Right ventricle myocardium inferior (tissue), 1 donor: Measurements from ENCODE around the gene KLC3. TPM values are rescaled to one million over a fixed set of nuclear protein-coding genes. Genes with fewer than 3 reads are reported as not detected.
"Not testable (repeated sequence)": the region's sequence is repeated elsewhere in the genome, so short reads cannot be mapped to it uniquely, and the experiment has no call there.

ENCODE experiments used
- ATAC-seq: fragments of 200-7000 bp; cut with Tn5 transposase; one replicate; pipeline ENCODE4 v1.9.1; 2020; ENCODE audit warnings: mild to moderate bottlenecking, moderate library complexity
- DNase-seq: peaks from one replicate; pipeline ENCODE4 v3.0.0; 2021; ENCODE audit errors: missing footprints
- intact Hi-C: fragments of 100-400 bp; cut with DNase I; formaldehyde crosslinking; loops from one replicate; pipeline ENCODE4 v1.11.0; 2022
- long read RNA-seq: library from polyadenylated mRNA; unstranded; transcript quantifications from one replicate; pipeline ENCODE4 v2.0.0, GENCODE V29; 2021
- total RNA-seq: library from RNA; stranded (reverse); fragmentation: NEBNext Ultra II Directional; extraction: Animal tissue kit (Norgen Biotek cat#: 25700); gene quantifications from one replicate; pipeline ENCODE4 v1.2.1, GENCODE V29; 2021
- donor health status: DM: no; HTN: yes; CAD: no; lungs with severe emphysema.

KLC3 gene
- not detected for total RNA-seq
- long read RNA-seq: 0 reads

DNA sequence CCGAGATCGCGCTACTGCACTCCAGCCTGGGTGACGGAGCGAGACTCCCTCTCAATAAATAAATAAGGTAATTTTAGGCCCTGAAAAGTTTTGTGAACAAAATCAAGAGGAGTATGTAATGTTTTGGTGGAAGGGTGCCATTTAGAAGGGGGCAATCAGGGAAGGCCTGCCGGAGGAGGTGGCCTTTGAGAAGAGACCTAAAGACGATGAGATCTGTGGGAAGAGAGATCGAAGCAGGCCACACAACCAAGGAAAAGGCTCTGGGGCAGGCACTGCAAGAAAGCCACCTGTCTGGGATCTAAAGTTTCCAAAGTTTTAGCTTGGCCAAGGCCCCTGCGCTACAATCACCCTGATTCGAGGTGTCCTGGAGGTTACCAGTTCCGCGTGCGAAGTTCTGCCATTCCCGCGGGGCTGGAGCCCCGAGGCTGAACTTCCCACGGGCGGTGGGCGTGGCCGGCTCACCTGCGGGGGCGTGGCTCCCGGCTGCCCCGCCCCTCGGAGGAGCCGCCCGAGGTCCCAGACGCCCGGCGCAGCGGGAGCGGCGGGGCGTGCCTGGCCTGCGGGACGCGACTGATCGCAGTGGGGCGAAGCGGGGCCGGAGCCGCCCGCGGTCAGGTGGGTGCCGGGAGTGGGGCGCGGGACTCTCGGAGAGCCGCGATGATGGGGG, at the start of gene KLC3:
Gene KLC3, plus strand, starts transcription at position 519 of the 667 bp plus-strand sequence. CDS start 4,792 bp downstream, outside the sequence.
- ATAC-seq (no peak), DNase-seq (no peak)
- intact Hi-C loops: loop anchor here (10.0 kb wide), 1 partner anchor 136 kb away; no protein-coding TSS in a partner anchor

DNA sequence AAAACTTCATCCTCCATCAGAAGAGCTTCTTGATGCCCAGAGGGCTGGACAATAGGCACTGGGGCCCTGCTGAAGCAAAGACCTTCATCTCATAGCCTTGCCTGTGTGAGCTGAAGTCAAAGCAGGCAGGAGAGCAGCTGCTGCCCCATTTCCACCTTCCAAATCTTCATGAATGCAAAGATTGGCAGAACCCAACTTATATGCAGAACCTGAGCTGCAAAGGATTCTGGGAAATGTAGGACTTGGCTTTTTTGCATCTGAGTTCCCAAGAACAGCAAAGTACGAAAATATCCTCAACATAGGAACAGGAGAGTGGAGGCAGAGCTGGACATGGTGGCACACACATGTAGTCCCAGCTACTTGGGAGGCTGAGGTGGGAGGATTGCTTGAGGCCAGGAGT, 48.7 kb upstream of the KLC3 start:
- DNase-seq (no peak), ATAC-seq (no peak)
- intact Hi-C loops: no loop called here

DNA sequence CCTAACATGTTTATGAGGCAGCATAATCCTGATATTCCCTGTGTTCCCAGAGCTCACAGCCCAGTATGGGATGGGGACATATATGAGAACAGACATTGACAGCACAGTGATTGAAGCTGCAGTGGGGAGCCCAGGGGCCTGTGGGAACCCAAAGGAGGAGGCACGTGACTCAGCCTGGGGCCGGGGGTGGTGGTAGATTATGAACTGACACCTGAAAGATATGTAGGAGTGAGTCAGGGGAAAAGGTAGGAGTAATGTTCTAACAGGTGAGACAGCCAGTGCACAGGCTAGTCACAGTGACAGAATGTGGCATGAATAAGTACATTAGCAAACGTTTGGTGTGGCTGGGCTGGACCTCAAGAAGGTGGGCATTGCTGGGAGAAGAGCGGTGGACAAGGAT, 46.9 kb upstream of the KLC3 start:
- intact Hi-C loops: no loop called here
- DNase-seq: no peak
- ATAC-seq: no peak

DNA sequence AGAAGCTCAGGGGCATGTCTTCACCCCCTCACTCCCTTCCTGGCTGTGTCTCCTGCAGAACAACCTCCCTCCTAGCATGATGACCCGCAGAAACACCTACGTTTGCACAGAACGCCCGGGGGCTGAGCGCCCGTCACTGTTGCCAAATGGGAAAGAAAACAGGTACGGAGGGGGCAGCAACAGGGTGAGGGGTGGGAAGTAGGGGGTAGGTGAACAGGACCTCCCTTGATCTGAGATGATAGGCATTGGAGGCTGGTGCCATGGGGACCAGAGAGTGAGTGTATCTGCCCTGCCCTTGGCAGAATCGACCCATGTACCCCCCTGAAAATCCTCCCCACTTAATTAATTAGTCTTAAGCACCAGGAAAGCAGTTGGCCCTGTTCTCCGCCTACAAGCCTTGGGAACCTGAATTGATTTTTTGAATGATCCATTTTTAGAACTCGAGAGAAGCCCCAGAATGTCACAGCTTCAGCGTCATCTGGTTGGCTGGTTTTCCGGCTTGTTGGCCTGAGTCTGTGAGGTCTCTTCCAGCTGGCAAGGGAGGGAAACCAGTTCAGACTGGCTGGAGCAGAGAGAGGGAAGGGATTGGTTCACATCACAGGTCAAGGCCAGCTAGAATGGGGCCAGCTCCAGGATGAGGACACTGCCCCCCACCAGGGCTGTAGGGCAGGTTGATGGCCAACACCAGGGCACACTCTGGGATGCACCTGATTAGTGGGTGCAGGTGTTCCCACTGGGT, 46.1 kb upstream of the KLC3 start:
- peak; percentile 79 for ATAC-seq
- peak; percentile 45 for DNase-seq
- intact Hi-C loops: no loop called here

DNA sequence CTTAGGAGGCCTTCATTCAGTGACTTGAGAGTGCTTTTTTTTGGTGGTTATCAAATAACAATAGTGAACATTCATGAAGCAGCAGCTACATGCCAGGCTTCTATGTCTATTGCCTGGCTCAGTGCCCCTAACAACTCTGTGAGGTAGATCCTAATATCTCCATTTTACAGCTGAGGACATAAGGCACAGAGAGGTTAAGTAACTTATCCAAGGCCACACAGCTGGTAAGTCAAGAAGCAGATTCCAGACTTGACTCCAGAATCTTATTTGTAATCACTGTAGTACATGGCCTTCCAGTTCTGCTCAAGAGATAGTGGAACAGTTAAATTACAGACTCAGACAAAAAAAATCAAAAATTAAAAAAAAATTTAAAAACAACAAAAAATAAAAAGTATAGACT, 44.7 kb upstream of the KLC3 start:
- DNase-seq (no peak), ATAC-seq (no peak)
- intact Hi-C loops: no loop called here

DNA sequence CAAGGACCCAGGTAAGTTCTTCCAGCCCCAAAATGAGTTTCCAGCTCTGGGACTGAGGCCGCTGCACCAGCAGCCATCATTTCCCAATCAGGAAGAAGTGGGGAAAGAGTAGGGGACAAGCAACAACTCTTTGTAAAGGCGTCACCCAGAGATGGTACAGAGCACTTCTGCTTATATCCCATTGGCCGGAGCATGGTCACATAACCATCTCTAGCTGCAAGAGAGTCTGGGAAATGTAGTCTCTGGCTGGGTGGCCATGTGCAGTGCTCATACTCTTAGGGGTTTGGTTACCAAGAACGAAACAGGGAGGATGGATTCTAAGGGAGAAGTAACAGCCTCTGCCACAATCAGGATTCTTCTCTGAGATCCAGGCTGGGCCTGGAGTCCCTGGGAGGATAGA, 44.2 kb upstream of the KLC3 start:
- ATAC-seq (no peak), DNase-seq (no peak)
- intact Hi-C loops: no loop called here

DNA sequence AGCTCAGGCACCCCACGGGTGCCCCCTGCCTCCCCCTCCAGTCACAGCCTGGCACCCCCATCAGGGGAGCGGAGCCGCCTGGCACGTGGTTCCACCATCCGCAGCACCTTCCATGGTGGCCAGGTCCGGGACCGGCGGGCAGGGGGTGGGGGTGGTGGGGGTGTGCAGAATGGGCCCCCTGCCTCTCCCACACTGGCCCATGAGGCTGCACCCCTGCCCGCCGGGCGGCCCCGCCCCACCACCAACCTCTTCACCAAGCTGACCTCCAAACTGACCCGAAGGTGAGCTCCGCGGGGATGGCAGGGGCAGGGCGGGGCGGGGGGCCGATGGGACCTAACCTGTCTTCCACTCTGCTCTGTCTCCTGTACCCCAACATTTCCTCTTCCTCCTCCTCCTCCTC, 42.9 kb upstream of the KLC3 start:
- no peak for ATAC-seq
- intact Hi-C loops: no loop called here

DNA sequence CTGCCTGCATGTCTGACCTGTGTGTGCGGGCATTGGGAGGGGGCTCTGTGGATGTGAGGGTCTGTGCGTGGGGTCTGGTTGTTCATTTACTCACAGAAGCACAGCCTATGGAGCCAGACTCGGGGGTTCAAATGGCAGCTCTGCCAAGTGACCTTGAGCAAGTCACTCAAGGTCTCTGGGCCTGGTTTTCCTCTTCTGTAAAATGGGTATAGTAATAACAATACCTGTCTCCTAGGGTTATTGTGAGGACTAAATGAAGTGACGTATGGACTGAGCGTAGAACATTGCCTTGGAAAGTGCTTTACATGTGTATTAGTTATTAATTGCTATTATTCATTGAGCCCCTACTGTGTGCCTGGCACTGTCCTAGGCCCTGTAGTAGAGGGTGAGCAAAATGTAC, 42.3 kb upstream of the KLC3 start:
- DNase-seq: no peak
- intact Hi-C loops: no loop called here
- no peak for ATAC-seq

More for the DNA sequence above, 42.9 kb upstream of the KLC3 start:
- DNase-seq: no peak

DNA sequence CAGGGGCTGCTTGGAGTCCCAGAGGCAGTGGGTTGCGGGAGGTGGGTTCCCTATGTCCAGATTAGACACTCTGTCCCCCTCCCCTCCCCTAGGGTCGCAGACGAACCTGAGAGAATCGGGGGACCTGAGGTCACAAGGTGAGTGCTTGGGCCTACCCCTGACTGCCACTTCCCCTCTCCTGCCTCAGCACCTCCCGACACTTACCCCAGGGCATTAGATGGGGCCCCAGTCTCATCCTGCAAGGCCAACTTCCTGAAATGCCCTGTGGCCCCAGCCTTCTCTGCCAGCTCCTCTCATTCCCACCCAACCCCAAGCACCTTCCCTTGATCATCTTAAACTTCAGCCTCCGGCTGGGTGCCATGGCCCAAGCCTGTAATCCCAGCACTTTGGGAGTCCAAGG, 40.8 kb upstream of the KLC3 start:
- no peak for DNase-seq
- ATAC-seq: no peak
- intact Hi-C loops: no loop called here

DNA sequence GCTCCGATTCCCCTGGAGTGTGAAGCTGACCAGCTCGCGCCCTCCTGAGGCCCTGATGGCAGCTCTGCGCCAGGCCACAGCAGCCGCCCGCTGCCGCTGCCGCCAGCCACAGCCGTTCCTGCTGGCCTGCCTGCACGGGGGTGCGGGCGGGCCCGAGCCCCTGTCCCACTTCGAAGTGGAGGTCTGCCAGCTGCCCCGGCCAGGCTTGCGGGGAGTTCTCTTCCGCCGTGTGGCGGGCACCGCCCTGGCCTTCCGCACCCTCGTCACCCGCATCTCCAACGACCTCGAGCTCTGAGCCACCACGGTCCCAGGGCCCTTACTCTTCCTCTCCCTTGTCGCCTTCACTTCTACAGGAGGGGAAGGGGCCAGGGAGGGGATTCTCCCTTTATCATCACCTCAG, 38.1 kb upstream of the KLC3 start:
- ATAC-seq (no peak), DNase-seq (no peak)
- intact Hi-C loops: no loop called here

DNA sequence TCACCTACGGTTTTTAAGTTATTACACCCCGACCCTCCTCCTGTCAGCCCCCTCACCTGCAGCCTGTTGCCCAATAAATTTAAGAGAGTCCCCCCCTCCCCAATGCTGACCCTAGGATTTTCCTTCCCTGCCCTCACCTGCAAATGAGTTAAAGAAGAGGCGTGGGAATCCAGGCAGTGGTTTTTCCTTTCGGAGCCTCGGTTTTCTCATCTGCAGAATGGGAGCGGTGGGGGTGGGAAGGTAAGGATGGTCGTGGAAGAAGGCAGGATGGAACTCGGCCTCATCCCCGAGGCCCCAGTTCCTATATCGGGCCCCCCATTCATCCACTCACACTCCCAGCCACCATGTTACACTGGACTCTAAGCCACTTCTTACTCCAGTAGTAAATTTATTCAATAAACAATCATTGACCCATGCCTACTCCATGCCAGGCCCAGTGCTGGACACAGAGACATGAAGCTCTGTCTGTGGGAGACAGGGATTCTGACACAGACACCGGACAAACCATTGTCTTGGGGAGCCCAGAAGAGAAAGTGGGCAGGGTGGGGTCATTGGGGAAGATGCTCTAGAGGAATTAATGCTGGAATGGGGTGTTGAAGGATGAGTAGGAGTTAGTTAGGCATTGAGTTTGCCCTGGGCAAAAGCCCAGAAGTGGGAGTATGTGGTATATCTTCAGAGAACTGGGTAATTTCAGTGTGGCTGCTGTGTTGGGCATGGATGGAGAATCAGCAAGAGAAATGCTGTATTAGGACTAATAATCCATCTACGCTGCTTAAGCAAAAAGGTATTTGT, 37.1 kb upstream of the KLC3 start:
- intact Hi-C loops: no loop called here
- ATAC-seq (no peak), DNase-seq (no peak)

DNA sequence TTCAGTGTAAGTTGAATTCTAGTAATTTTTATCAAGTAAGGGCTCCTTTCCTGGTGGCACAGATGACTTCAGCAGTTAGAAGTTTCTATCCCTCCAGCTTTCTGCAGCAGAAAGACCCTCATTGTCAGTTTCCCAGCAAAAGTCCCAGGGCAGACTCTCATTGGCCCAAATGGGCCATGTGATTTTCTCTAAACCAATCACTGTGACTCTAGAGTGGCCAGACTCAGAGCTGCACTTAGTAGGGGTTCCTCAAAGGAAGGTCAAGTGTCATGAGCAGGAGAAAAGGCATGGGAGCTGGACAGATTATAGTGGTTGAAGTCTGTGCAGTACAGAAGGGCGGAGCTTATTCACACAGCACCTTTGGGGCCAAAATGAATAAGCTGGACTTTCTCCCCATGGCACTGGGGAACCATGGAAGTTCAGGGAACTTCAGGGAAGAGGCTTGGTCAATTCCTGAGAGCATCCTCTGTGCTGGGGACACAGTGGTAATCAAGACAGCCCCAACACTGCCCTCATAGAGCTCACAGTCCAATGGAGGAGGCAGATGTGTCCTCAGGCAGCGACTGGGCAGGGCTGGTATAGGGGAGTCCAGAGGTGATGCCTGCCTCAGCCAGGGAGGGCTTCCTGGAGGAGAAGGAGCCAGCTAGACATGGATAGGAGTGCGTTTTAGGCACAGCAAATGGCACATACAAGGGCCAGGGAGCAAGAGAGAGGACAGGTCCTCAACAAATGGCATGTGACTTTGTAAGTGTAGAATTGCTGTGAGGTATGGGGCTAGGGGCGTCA, 36.2 kb upstream of the KLC3 start:
- intact Hi-C loops: no loop called here
- no peak for DNase-seq
- peak; percentile 35 for ATAC-seq

DNA sequence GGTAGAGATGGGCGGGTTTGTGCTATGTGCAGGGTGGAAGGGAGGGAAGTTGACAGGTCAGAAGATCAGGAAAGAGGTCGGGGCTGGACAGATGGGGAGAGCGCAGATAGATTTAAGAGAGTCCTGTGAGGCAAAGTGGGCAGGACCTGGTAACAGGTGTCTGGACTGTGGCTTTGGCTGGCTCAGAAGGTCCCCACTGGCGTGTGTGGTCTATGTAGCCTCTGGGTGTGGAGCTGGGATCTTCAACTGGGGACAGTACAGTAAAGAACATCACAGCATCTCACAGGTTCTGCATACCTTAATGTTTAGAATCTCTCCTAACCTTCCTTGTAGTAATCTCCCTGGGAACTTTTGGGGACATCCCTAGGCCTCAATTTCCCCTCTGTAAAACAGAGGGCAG, 35.5 kb upstream of the KLC3 start:
- intact Hi-C loops: no loop called here
- DNase-seq (no peak), ATAC-seq (peak; percentile 12)

DNA sequence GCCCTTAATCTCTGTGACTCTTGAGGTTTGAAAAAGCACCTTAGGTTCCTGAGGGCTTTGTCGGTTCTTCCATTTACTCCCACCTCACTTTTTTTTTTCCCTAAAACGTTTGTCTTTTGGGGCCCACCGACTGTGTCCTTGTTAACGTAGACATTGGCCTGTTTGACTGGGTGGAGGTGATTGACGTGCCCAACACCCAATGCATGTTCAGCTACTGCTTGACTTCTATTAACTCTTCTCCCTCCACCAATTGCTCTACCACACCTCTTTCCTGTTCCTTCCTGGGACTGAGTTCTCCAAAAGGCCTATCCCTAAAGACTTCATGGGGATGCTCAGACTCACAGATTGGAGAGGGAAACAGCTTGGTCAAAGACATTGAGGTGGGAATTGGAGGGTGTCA, 35.1 kb upstream of the KLC3 start:
- intact Hi-C loops: no loop called here
- no peak for ATAC-seq

DNA sequence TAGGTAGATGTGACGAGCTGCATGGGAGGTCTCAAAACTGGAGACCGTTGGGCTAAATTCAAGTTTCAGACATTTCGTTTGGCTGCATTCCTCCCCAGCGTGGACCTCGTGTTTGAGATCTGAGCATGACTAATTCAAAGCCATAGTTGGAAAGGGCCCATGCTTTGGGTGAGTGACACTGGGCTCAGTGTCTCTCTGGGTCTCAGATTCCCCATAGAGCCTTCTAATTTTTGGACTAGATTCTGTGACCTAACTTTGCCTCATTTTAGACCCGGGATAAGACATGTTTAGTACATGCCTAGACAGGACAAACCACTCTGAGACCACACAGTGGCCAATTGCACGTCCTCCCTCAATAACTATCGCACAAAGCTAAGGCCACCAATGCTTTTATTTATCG, 34.5 kb upstream of the KLC3 start:
- intact Hi-C loops: no loop called here
- no peak for ATAC-seq
- no peak for DNase-seq

More for the DNA sequence above, 35.1 kb upstream of the KLC3 start:
- DNase-seq: no peak

DNA sequence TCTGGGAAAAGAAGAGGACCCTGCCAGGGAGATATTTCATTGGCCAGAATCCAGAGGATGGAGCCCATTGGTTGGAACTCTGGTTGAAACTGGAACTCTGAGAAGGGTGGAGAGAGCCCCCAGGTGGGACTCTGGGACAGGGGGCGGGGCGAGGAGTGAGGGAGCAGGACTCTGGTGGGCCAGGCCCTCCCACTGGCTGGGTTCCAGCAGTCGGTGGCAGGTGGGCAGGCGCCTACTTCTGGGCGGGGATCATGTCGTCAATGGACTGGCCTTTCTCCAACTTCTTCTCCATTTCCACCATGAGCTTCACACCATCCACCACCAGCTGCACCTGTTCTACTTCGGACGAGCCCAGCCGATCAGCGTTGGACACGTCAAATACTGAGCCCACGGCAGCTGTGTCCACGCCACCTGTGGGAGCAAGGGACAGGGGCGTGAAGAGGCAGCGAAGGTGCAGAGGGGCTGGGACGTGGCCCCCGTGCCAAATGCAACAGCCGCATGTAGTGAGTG, 34.0 kb upstream of the KLC3 start:
- DNase-seq: no peak
- no peak for ATAC-seq
- intact Hi-C loops: no loop called here

DNA sequence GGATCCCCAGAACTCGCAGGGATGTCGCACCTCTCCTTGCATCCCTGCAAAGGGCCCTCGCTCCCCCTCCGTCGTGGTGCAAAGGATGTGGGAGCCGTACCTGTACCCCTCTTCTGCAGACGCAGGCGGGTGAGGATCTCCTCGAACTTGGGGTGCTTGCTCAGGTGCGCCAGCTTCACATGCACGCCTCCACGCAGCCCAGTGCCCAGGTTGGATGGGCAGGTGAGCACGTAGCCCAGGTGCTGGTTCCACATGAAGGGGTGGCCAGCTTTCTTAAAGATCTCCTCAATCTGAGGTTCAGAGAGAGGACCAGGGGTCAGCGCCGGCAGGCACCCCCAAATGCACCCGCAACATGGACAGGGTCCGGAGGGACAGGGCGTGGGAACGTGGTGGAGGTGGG, 33.2 kb upstream of the KLC3 start:
- no peak for ATAC-seq
- DNase-seq: no peak
- intact Hi-C loops: no loop called here

DNA sequence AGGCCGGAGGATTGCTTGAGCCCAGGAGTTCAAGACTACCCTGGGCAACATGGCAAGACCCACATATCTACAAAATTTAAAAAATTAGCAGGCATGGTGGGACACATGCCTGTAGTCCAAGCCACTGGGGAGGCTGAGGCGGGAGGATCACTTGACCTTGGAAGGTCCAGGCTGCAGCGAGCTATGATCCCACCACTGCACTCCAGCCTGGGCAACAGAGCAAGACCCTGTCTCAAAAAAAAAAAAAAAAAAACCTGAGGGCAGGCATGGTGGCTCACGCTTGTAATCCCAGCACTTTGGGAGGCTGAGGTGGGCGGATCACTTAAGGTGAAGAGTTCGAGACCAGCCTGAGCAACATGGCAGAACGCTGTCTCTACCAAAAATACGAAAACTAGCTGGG, 31.2 kb upstream of the KLC3 start:
- intact Hi-C loops, ATAC-seq: not testable (repeated sequence)
- peak; percentile 41 for DNase-seq

DNA sequence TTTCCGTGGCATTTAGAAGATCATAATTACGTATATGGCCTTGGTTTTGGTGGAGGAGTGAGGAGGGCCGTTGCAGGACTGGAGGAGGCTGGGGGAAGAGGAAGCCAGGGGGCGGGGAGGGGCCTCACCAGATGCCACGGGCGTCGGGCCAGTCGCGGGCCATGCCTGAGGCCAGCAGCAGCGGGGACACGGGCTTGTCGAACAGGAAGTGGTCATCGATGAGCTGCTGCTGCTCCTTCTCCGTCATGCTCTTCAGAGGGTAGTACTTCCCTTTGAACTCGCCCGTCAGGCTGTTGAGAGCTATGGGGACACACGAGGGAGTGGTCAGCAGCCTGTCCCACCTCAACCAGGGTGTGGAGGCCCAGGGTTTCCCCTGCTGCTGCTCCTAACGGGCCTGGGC, 28.9 kb upstream of the KLC3 start:
- intact Hi-C loops: no loop called here
- ATAC-seq (no peak), DNase-seq (no peak)
